H1 (cell line): ENCODE data around the gene GRIP1. TPM values are rescaled to one million over a fixed set of nuclear protein-coding genes. Genes with fewer than 3 reads are reported as not detected.

Source experiments
- CTCF ChIA-PET: fragments of 300-600 bp; sonication (Branson Sonifier 250); formaldehyde crosslinking; loops from one replicate; lab custom pipeline; 2021; ENCODE audit not compliant: partially characterized antibody; lab: Charles Lee
- POLR2A ChIA-PET: fragments of 300-600 bp; sonication (Branson Sonifier 250); formaldehyde crosslinking; loops from one replicate; lab custom pipeline; 2021; ENCODE audit warnings: inconsistent platforms; ENCODE audit not compliant: partially characterized antibody; lab: Charles Lee
- DNase-seq, 2 experiments: peaks; one replicate each; pipeline versions ENCODE4 v3.0.0 to v3.0.0-alpha.2; 2010 to 2022; ENCODE audit warnings: low spot score in 2 of 2, low read depth in 1 of 2, mixed read lengths in 1 of 2
- FAIRE-seq: peaks from 2 replicates; lab custom pipeline; 2011; peaks lifted over from hg19 to GRCh38; lab: Jason Lieb, UNC
- H2AFZ ChIP-seq: 2 replicates; pipeline ENCODE4 v1.8.1; 2012; ENCODE audit warnings: low read length, inconsistent platforms
- H2AK5ac ChIP-seq: 2 replicates; pipeline ENCODE4 v1.6.1; 2013; ENCODE audit warnings: low read depth, low read length
- H2BK120ac ChIP-seq: replicated peaks from 2 replicates; pipeline ENCODE3; 2013; ENCODE audit warnings: low read depth, low read length, inconsistent platforms
- H2BK12ac ChIP-seq: 2 replicates; pipeline ENCODE4 v1.6.1; 2013; ENCODE audit warnings: low read depth, low read length
- H2BK15ac ChIP-seq: 2 replicates; pipeline ENCODE4 v1.6.1; 2013; ENCODE audit warnings: low read length
- H2BK20ac ChIP-seq: 2 replicates; pipeline ENCODE4 v1.6.1; 2013; ENCODE audit warnings: low read length
- H2BK5ac ChIP-seq: 2 replicates; pipeline ENCODE4 v1.6.1; 2013; ENCODE audit warnings: low read depth, low read length
- H3K14ac ChIP-seq: 2 replicates; pipeline ENCODE4 v1.6.1; 2013; ENCODE audit warnings: inconsistent platforms; ENCODE audit not compliant: insufficient read length
- H3K18ac ChIP-seq: 2 replicates; pipeline ENCODE4 v1.6.1; 2013; ENCODE audit warnings: low read length; ENCODE audit errors: extremely low read depth
- H3K23ac ChIP-seq: 2 replicates; pipeline ENCODE4 v1.6.1; 2013; ENCODE audit warnings: inconsistent platforms; ENCODE audit not compliant: insufficient read length
- H3K23me2 ChIP-seq: 2 replicates; pipeline ENCODE4 v1.6.1; 2013; ENCODE audit warnings: low read depth, low read length
- H3K27ac ChIP-seq: 2 replicates; pipeline ENCODE4 v1.6.1; 2011; ENCODE audit warnings: low read depth, low read length, inconsistent platforms
- H3K27me3 ChIP-seq, 4 experiments: replicated peaks in 1 of 4; 1 replicate in 1 of 4; 2 replicates in 3 of 4; pipeline versions ENCODE4 v1.6.1 to v1.8.1; 2011 to 2013; ENCODE audit warnings: low read length in 3 of 4, mild to moderate bottlenecking in 3 of 4, inconsistent platforms in 2 of 4, mixed read lengths in 2 of 4, moderate library complexity in 1 of 4; ENCODE audit not compliant: control insufficient read depth in 3 of 4, insufficient read depth in 3 of 4; ENCODE audit errors: extremely low read depth in 1 of 4
- H3K36me3 ChIP-seq, 4 experiments: 2 replicates each; pipeline versions ENCODE4 v1.6.1 to v1.8.1; 2011 to 2013; ENCODE audit warnings: mild to moderate bottlenecking in 4 of 4, low read length in 3 of 4, moderate library complexity in 2 of 4, control low read depth in 1 of 4, inconsistent platforms in 1 of 4; ENCODE audit not compliant: insufficient read depth in 4 of 4, control insufficient read depth in 2 of 4
- H3K4ac ChIP-seq: replicated peaks from 2 replicates; pipeline ENCODE3; 2013; ENCODE audit warnings: low read length, low read depth, mixed read lengths, inconsistent platforms; ENCODE audit not compliant: insufficient read length
- H3K4me1 ChIP-seq, 4 experiments: replicated peaks in 1 of 4; 1 replicate in 1 of 4; 2 replicates in 3 of 4; pipeline versions ENCODE4 v1.6.1 to v1.8.1; 2011 to 2013; ENCODE audit warnings: low read length in 3 of 4, inconsistent platforms in 2 of 4, mixed read lengths in 1 of 4; ENCODE audit not compliant: insufficient read depth in 4 of 4, control insufficient read depth in 3 of 4
- H3K4me2 ChIP-seq, 2 experiments: 2 replicates each; pipeline versions ENCODE4 v1.6.1 to v1.8.1; 2011 to 2013; ENCODE audit warnings: low read depth in 2 of 2, low read length in 2 of 2, control low read depth in 1 of 2, inconsistent platforms in 1 of 2, mild to moderate bottlenecking in 1 of 2; ENCODE audit not compliant: insufficient read depth in 1 of 2
- H3K4me3 ChIP-seq, 4 experiments: fragments of 200-600, 300-600 bp in 1 of 4; sonication (generic), shearing (Covaris generic), sonication (Bioruptor Twin) in 1 of 4; 2 replicates each; pipeline versions ENCODE4 v1.5.1 to v1.8.1; 2011 to 2016; ENCODE audit warnings: low read length in 4 of 4, low read depth in 3 of 4, control low read depth in 2 of 4, inconsistent platforms in 2 of 4, mild to moderate bottlenecking in 2 of 4, mixed read lengths in 1 of 4, moderate library complexity in 1 of 4; ENCODE audit not compliant: insufficient read depth in 2 of 4; ENCODE audit errors: extremely low read depth in 1 of 4
- H3K56ac ChIP-seq: replicated peaks from 2 replicates; pipeline ENCODE3; 2013; ENCODE audit warnings: low read depth, mild to moderate bottlenecking, mixed read lengths, low read length, inconsistent platforms; ENCODE audit not compliant: insufficient read length
- H3K79me1 ChIP-seq: 2 replicates; pipeline ENCODE4 v1.6.1; 2013; ENCODE audit warnings: low read depth, low read length, control low read depth
- H3K79me2 ChIP-seq, 2 experiments: 2 replicates each; pipeline versions ENCODE4 v1.6.1 to v1.8.1; 2012 to 2013; ENCODE audit warnings: low read length in 2 of 2, mild to moderate bottlenecking in 2 of 2, inconsistent platforms in 1 of 2; ENCODE audit not compliant: insufficient read depth in 2 of 2, control insufficient read depth in 1 of 2
- H3K9ac ChIP-seq, 4 experiments: replicated peaks in 1 of 4; 1 replicate in 1 of 4; 2 replicates in 3 of 4; pipeline versions ENCODE4 v1.6.1 to v1.8.1; 2011 to 2013; ENCODE audit warnings: low read depth in 3 of 4, low read length in 3 of 4, control low read depth in 2 of 4, mild to moderate bottlenecking in 2 of 4, moderate library complexity in 2 of 4, inconsistent platforms in 1 of 4; ENCODE audit errors: extremely low read depth in 1 of 4
- H3K9me3 ChIP-seq, 2 experiments: 2 replicates each; pipeline versions ENCODE4 v1.6.1 to v1.8.1; 2012 to 2013; ENCODE audit warnings: mild to moderate bottlenecking in 2 of 2, moderate library complexity in 2 of 2, control low read depth in 1 of 2, inconsistent platforms in 1 of 2, low read depth in 1 of 2, low read length in 1 of 2, mixed read lengths in 1 of 2; ENCODE audit not compliant: insufficient read depth in 2 of 2
- H4K20me1 ChIP-seq, 2 experiments: replicated peaks in 1 of 2; 2 replicates each; pipeline versions ENCODE3 to v1.8.1; 2011 to 2013; ENCODE audit warnings: inconsistent platforms in 2 of 2, low read length in 2 of 2, mild to moderate bottlenecking in 1 of 2; ENCODE audit not compliant: insufficient read depth in 2 of 2, control insufficient read depth in 1 of 2
- H4K5ac ChIP-seq: 2 replicates; pipeline ENCODE4 v1.6.1; 2013; ENCODE audit warnings: low read length, low read depth, mixed read lengths, inconsistent platforms; ENCODE audit not compliant: insufficient read length
- H4K8ac ChIP-seq: 2 replicates; pipeline ENCODE4 v1.8.0; 2013; ENCODE audit warnings: mild to moderate bottlenecking, moderate library complexity, low read length, inconsistent platforms; ENCODE audit not compliant: insufficient read depth; ENCODE audit errors: extremely low read depth
- H4K91ac ChIP-seq: replicated peaks from 2 replicates; pipeline ENCODE3; 2013; ENCODE audit warnings: low read length, mixed read lengths, inconsistent platforms; ENCODE audit not compliant: insufficient read length
- CBX8 ChIP-seq: fragments of 300-800, 300-1000 bp; sonication (generic); IDR thresholded peaks from 2 replicates; pipeline ENCODE4 v1.7.1; 2016; ENCODE audit warnings: low read depth, low read length, borderline replicate concordance
- CREB1 ChIP-seq: IDR thresholded peaks from 2 replicates; pipeline ENCODE4 v1.6.1; 2012; ENCODE audit warnings: inconsistent platforms
- EZH2 ChIP-seq: fragments of 200-600 bp; sonication (generic); IDR thresholded peaks from 2 replicates; pipeline ENCODE4 v1.7.1; 2012; ENCODE audit warnings: low read depth, mild to moderate bottlenecking, moderate library complexity, low read length, inconsistent platforms; ENCODE audit not compliant: severe bottlenecking
- FOSL1 ChIP-seq: IDR thresholded peaks from 2 replicates; pipeline ENCODE4 v1.6.1; 2011; ENCODE audit warnings: mild to moderate bottlenecking, low read depth, low read length, moderate library complexity; ENCODE audit not compliant: insufficient read depth
- JUN ChIP-seq: IDR thresholded peaks from 2 replicates; pipeline ENCODE4 v1.6.1; 2011; ENCODE audit warnings: low read depth, mild to moderate bottlenecking, improper control_type of control experiment, low read length
- JUND ChIP-seq: IDR thresholded peaks from 2 replicates; pipeline ENCODE4 v1.6.1; 2011; ENCODE audit warnings: mild to moderate bottlenecking, improper control_type of control experiment, low read length
- SAP30 ChIP-seq: fragments of 300-600 bp; sonication (generic); IDR thresholded peaks from 2 replicates; pipeline ENCODE4 v1.7.1; 2012; ENCODE audit warnings: low read length, moderate library complexity, mild to moderate bottlenecking, inconsistent platforms; ENCODE audit not compliant: insufficient read depth, insufficient replicate concordance
- TEAD4 ChIP-seq: IDR thresholded peaks from 2 replicates; pipeline ENCODE4 v1.6.1; 2012; ENCODE audit warnings: low read depth, low read length, inconsistent platforms, mixed read lengths
- WGBS, 2 experiments: shearing (Covaris generic) in 1 of 2; methylation state at CpG; one replicate each; pipeline versions ENCODE4 v1.1.6 to v1.1.7; 2013 to 2015; ENCODE audit warnings: low lambda C conversion rate in 2 of 2, mixed read lengths in 2 of 2, inconsistent platforms in 1 of 2, low coverage in 1 of 2, missing lambda C conversion rate in 1 of 2; ENCODE audit not compliant: insufficient replicate concordance in 2 of 2, insufficient coverage in 1 of 2, insufficient read length in 1 of 2; ENCODE audit errors: extremely low coverage in 1 of 2, missing lambda C conversion rate in 1 of 2; 5-methylcytosine and 5-hydroxymethylcytosine counted together
- polyA plus RNA-seq, 7 experiments: library from polyadenylated mRNA; depleted of rRNA in 3 of 7; stranded (reverse) in 5 of 7; unstranded in 2 of 7; fragments of >200 nt in 5 of 7; fragments of 200-250 nt in 2 of 7; gene quantifications; 1 replicate in 5 of 7; 2 replicates in 1 of 7; 4 replicates in 1 of 7; pipeline versions ENCODE4 v1.2.1 to v1.2.3, GENCODE V29; 2011 to 2013; ENCODE audit warnings: missing spikeins in 2 of 7, mixed read lengths in 2 of 7
- total RNA-seq: library from RNA; stranded (reverse); fragmentation: NEBNext Ultra II Directional; extraction: Animal tissue kit (Norgen Biotek cat#: 25700); gene quantifications from 2 replicates; pipeline ENCODE4 v1.2.1, GENCODE V29; 2021
- TF ChIP-seq, protein P1 (sequence below): IDR thresholded peaks from 2 replicates; pipeline ENCODE4 v1.6.1; 2011; ENCODE audit warnings: low read depth, mild to moderate bottlenecking, low read length; ENCODE audit not compliant: insufficient read depth

The GRIP1 gene
- total and polyA plus RNA-seq, 2 of the 8 experiments (the other 6 are each of a cell fraction or from before 2014, with no cell fraction given), result 4.5 to 27.3 TPM

DNA sequence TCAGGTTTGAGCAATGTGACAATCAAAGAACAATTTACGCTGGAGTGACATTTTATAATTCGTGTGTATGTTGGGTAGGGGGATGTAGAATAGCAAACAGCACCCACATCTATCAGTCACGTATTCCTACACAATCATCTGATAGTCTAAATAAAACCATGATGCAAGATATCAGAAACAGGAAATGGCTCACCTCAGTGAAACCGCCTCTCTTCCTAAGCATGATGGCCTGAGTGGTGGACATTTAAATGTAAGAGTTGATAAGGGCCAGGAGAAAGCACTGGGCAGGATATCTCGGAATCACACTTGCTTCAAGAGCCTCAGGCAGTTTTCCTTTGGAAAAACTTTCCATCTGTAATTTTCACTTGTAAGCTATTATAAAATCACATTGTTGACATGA is 128.2 kb downstream of the GRIP1 start:
- Histone ChIP-seq H3K79me1 (no peaks in the 10 kb centered on the region), H3K14ac (no peak overlapping the region), H3K4me2 (no peak overlapping the region), H2AK5ac (no peak overlapping the region), H2BK5ac (no peak overlapping the region), H3K79me2 (no peaks in the 10 kb centered on the region), H3K56ac (no peak overlapping the region), H3K4me1 (no peaks in the 10 kb centered on the region), H2AFZ (no peak overlapping the region), H2BK15ac (no peak overlapping the region), H2BK120ac (no peak overlapping the region), H3K4ac (no peak overlapping the region), H2BK12ac (0 out of 2 replicates have a peak overlapping the region, but pooled peaks have one; percentile 62), H3K36me3 (no peaks in the 10 kb centered on the region), H3K18ac (no peak overlapping the region), H3K23me2 (no peaks in the 10 kb centered on the region), H3K9me3 (no peaks in the 10 kb centered on the region), H3K4me3 (no peak overlapping the region), H4K5ac (no peak overlapping the region), H3K27ac (no peak overlapping the region), H4K8ac (no peak overlapping the region), H3K27me3 (no peaks in the 10 kb centered on the region; a peak in 1 of 7 replicates), H3K9ac (no peak overlapping the region), H2BK20ac (no peak overlapping the region), H3K23ac (no peak overlapping the region), H4K20me1 (no peaks in the 10 kb centered on the region), H4K91ac (no peak overlapping the region)
- ChIA-PET POLR2A (no interaction called here), CTCF (interaction anchor here (1.3 kb wide), 1 partner anchor 139 kb away, joined by 3 read pairs; no protein-coding TSS in a partner anchor)
- WGBS, 2 experiments, result 89% methylated on average over 5 of the region's 5 CpGs; no CpG with 5 or more reads in 1 of the 2 experiments
- DNase-seq (no peak), FAIRE-seq (no peak)
- TF ChIP-seq SAP30, result no peak
- TF ChIP-seq JUND, result no peak
- TF ChIP-seq EZH2, result no peak
- no peak for TF ChIP-seq JUN
- no peak for TF ChIP-seq FOSL1
- no peak for TF ChIP-seq TEAD4
- TF ChIP-seq, protein P1, sequence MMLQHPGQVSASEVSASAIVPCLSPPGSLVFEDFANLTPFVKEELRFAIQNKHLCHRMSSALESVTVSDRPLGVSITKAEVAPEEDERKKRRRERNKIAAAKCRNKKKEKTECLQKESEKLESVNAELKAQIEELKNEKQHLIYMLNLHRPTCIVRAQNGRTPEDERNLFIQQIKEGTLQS, result no peak
- TF ChIP-seq CBX8, result no peak
- TF ChIP-seq CREB1, result no peak
